Measurements from ENCODE around the gene ZFYVE9.
"Not testable (repeated sequence)": the region's sequence is repeated elsewhere in the genome, so short reads cannot be mapped to it uniquely, and the experiment has no call there.

The ZFYVE9 gene

DNA sequence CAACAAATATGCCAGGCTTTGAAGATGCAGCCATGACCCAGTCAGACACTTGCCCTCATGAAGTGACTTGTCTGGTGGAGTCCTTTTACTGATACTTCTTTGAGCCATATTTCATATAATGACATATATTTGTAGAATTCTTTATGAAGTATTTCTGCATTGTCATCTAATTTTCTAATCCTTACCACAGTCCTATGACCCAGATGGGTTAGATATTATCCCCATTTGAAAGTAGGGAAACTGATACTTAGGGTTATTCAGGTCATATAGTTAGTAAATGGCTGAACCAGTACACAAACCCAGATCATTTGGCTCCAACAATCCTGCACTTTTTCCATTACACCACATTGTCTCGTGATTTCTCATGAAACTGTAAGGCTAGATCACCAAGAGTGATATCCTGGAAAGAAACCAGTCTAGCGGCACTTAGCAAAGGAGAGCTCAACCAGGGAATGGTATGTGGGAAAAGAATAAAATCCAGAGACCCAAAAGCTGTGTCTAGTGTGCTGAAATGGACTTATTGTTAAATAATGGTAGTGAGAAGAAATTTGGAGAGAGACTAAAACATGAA is 49.6 kb downstream of the ZFYVE9 start:
- Mint-ChIP-seq H3K27me3 (no peaks in the 10 kb centered on the region), H3K27ac (no peak overlapping the region), H3K36me3 (ENCODE audit: low read depth) (no peaks in the 10 kb centered on the region), H3K4me3 (no peak overlapping the region), H3K4me1 (ENCODE audit: low read depth) (no peaks in the 10 kb centered on the region), H3K9me3 (no peaks in the 10 kb centered on the region)

- Mint-ChIP-seq H3K27me3 (no peaks in the 10 kb centered on the region), H3K36me3 (ENCODE audit: low read depth) (no peaks in the 10 kb centered on the region), H3K9me3 (no peaks in the 10 kb centered on the region), H3K4me1 (ENCODE audit: low read depth) (no peaks in the 10 kb centered on the region), H3K27ac (no peak overlapping the region), H3K4me3 (no peak overlapping the region)
Observed at GRCh38 chr1:52192024-52192423, 50.1 kb downstream of the ZFYVE9 start.

DNA sequence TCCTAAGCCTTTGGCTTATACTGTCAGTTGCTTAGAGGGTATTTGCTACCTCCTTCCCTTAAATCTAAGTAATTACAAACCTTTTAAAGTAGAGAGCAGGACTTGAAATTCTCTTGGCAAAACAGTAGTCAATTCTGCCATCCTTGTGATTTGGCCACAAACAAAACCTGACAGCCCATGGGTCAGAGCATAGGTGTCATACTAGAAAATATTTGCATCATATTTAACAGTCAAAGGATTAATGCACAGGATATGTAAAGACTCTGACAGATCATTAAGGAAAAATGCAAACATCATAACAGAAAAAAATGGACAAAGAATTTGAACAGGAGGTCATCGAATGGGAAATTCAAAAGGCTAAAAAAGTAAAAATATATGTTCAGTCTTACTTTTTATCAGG is 50.5 kb downstream of the ZFYVE9 start:
- Mint-ChIP-seq H3K27ac (no peak overlapping the region), H3K27me3 (no peaks in the 10 kb centered on the region), H3K9me3 (no peaks in the 10 kb centered on the region), H3K4me1 (ENCODE audit: low read depth) (no peaks in the 10 kb centered on the region), H3K4me3 (no peak overlapping the region), H3K36me3 (ENCODE audit: low read depth) (no peaks in the 10 kb centered on the region)

DNA sequence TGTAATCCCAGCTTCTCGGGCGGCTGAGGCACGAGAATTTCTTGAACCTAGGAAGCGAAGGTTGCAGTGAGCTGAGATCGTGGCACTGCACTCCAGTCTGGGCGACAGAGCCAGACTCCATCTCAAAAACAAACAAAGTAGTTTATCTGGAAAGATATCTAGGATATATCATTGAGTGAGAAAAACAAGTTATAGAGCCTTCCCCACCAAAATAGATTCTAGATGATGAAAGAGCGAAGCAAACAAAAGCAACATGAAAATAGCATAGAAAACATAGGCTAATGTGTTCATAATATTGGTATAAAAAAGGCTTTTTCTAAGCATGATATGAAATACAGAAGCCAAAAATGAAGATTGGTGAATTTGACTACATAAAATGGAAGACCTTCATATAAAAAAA is 52.1 kb downstream of the ZFYVE9 start:
- no peaks in the 10 kb centered on the region for H3K36me3 Mint-ChIP-seq (ENCODE audit: low read depth)
- H3K9me3 Mint-ChIP-seq = no peaks in the 10 kb centered on the region
- no peaks in the 10 kb centered on the region for H3K27me3 Mint-ChIP-seq
- H3K4me1 Mint-ChIP-seq (ENCODE audit: low read depth) = no peaks in the 10 kb centered on the region
- H3K27ac Mint-ChIP-seq = no peak overlapping the region
- H3K4me3 Mint-ChIP-seq = no peak overlapping the region

- Mint-ChIP-seq H3K4me1 (ENCODE audit: low read depth) (no peaks in the 10 kb centered on the region), H3K4me3 (no peak overlapping the region), H3K36me3 (ENCODE audit: low read depth) (peaks cover 4% of the 10 kb centered on the region), H3K27ac (no peak overlapping the region), H3K9me3 (peaks cover 4% of the 10 kb centered on the region), H3K27me3 (no peaks in the 10 kb centered on the region)
Observed at GRCh38 chr1:52195161-52195560, 53.3 kb downstream of the ZFYVE9 start.

GRCh38 chr1:52203935-52204625 is 62.2 kb downstream of the ZFYVE9 start:
- Mint-ChIP-seq H3K27me3 (no peaks in the 10 kb centered on the region), H3K27ac (no peak overlapping the region), H3K9me3 (peaks cover 8% of the 10 kb centered on the region), H3K4me3 (no peak overlapping the region), H3K36me3 (ENCODE audit: low read depth) (peaks cover 10% of the 10 kb centered on the region), H3K4me1 (ENCODE audit: low read depth) (peaks cover 11% of the 10 kb centered on the region)

DNA sequence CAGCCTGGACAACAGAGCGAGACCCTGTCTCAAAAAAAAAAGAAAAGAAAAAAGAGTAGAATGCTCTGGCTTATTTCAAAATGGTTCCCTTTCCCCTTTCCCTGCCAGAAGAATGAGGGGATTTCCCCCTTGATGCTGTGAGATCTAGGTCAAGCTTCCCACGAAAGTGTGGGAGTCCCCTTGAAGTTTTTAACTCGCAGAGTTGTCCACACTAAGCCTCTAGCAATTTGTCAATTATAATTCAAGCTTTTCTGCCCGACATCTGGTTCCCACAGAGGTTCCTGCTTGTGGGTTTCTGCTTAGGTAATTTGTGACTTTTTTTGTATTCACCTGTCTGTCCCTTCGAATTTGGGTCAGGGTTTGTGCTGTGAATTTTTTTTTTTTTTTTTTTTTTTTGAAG is 62.8 kb downstream of the ZFYVE9 start:
- H3K36me3 Mint-ChIP-seq (ENCODE audit: low read depth) = peaks cover 6% of the 10 kb centered on the region
- no peaks in the 10 kb centered on the region for H3K27me3 Mint-ChIP-seq
- no peak overlapping the region for H3K27ac Mint-ChIP-seq
- H3K4me1 Mint-ChIP-seq (ENCODE audit: low read depth) = peaks cover 15% of the 10 kb centered on the region
- H3K9me3 Mint-ChIP-seq = peaks cover 4% of the 10 kb centered on the region
- H3K4me3 Mint-ChIP-seq = no peak overlapping the region

DNA sequence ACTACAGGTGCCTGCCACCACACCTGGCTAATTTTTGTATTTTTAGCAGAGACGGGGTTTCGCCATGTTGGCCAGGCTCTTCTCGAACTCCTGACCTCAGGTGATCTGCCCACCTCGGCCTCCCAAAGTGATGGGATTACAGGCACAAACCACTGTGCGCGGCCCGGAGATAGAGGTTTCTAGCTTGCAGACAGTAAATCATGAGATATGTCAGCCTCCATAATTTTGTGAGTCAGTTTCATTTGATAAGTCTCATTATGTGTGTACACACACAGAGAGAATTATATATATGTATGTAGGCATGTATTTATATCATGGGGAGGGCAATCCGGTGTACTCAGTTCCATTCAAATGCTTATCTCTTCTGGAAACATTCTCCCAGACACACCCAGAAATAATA is 64.8 kb downstream of the ZFYVE9 start:
- not testable (repeated sequence) for H3K9me3 Mint-ChIP-seq; H3K27ac Mint-ChIP-seq; H3K36me3 Mint-ChIP-seq (ENCODE audit: low read depth); H3K4me3 Mint-ChIP-seq; H3K27me3 Mint-ChIP-seq
- peaks cover 29% of the 10 kb centered on the region for H3K4me1 Mint-ChIP-seq (ENCODE audit: low read depth)

- H3K4me1 Mint-ChIP-seq (ENCODE audit: low read depth) = peaks cover 29% of the 10 kb centered on the region
- H3K27ac Mint-ChIP-seq = no peak overlapping the region
- no peaks in the 10 kb centered on the region for H3K36me3 Mint-ChIP-seq (ENCODE audit: low read depth)
- H3K27me3 Mint-ChIP-seq = no peaks in the 10 kb centered on the region
- H3K4me3 Mint-ChIP-seq = no peak overlapping the region
- peaks cover 4% of the 10 kb centered on the region for H3K9me3 Mint-ChIP-seq
Observed at GRCh38 chr1:52209429-52209828, 67.5 kb downstream of the ZFYVE9 start.

GRCh38 chr1:52210044-52210443 is 68.2 kb downstream of the ZFYVE9 start:
- Mint-ChIP-seq H3K36me3 (ENCODE audit: low read depth) (no peaks in the 10 kb centered on the region), H3K4me3 (no peak overlapping the region), H3K27me3 (no peaks in the 10 kb centered on the region), H3K9me3 (peaks cover 4% of the 10 kb centered on the region), H3K27ac (no peak overlapping the region), H3K4me1 (ENCODE audit: low read depth) (peaks cover 23% of the 10 kb centered on the region)

- peaks cover 46% of the 10 kb centered on the region for H3K36me3 Mint-ChIP-seq (ENCODE audit: low read depth)
- H3K4me1 Mint-ChIP-seq (ENCODE audit: low read depth) = no peaks in the 10 kb centered on the region
- H3K9me3 Mint-ChIP-seq = peaks cover 35% of the 10 kb centered on the region
- H3K4me3 Mint-ChIP-seq = no peak overlapping the region
- H3K27me3 Mint-ChIP-seq = no peaks in the 10 kb centered on the region
- H3K27ac Mint-ChIP-seq = no peak overlapping the region
Observed at GRCh38 chr1:52216907-52217458, 75.1 kb downstream of the ZFYVE9 start.

DNA sequence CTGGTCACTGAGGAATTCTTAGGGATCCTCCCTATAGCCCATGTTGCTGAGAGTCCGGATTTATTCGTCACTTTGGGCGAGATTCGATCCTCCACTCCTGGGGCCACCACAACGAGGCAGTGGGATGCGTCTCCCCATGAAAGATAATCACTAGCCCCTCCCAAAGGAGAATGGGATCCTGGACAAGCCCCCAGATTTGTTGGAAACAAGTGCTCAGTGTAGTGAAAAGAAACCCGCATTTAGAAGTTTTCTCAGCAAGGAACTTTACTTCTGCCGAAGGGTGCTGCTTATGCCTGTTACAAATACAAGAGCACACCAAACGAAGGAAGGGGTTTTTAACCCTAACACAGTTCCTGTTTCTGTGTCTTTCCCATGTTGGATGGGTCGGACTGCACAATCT is 83.3 kb downstream of the ZFYVE9 start:
- peaks cover 10% of the 10 kb centered on the region for H3K27me3 Mint-ChIP-seq
- no peak overlapping the region for H3K4me3 Mint-ChIP-seq
- H3K9me3 Mint-ChIP-seq = peaks cover 25% of the 10 kb centered on the region
- peaks cover 22% of the 10 kb centered on the region for H3K36me3 Mint-ChIP-seq (ENCODE audit: low read depth)
- H3K27ac Mint-ChIP-seq = no peak overlapping the region
- H3K4me1 Mint-ChIP-seq (ENCODE audit: low read depth) = no peaks in the 10 kb centered on the region

- peaks cover 15% of the 10 kb centered on the region for H3K9me3 Mint-ChIP-seq
- H3K4me3 Mint-ChIP-seq = no peak overlapping the region
- no peak overlapping the region for H3K27ac Mint-ChIP-seq
- peaks cover 4% of the 10 kb centered on the region for H3K27me3 Mint-ChIP-seq
- H3K36me3 Mint-ChIP-seq (ENCODE audit: low read depth) = peaks cover 17% of the 10 kb centered on the region
- no peaks in the 10 kb centered on the region for H3K4me1 Mint-ChIP-seq (ENCODE audit: low read depth)
Observed at GRCh38 chr1:52229494-52229893, 87.6 kb downstream of the ZFYVE9 start.

DNA sequence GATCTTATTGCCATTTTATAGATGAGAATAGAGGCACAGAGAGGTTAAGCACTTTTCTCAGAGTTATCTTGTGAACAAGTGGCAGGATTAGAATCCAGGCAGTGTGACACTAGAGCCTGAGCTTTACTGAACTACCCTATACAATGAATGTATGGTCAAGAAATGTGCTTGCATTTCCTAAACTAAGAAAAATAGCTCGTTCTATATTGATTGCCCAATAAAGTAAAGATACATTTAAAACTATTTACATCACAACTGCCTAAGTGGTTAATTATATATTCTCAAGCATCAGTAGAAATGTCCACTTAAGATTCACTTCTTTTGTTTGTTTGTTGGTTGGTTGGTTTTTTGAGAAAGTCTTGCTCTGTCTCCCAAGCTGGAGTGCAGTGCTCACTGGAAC is 91.6 kb downstream of the ZFYVE9 start:
- Mint-ChIP-seq H3K27ac (no peak overlapping the region), H3K4me1 (ENCODE audit: low read depth) (no peaks in the 10 kb centered on the region), H3K27me3 (peaks cover 4% of the 10 kb centered on the region), H3K4me3 (no peak overlapping the region), H3K9me3 (no peaks in the 10 kb centered on the region), H3K36me3 (ENCODE audit: low read depth) (peaks cover 14% of the 10 kb centered on the region)

DNA sequence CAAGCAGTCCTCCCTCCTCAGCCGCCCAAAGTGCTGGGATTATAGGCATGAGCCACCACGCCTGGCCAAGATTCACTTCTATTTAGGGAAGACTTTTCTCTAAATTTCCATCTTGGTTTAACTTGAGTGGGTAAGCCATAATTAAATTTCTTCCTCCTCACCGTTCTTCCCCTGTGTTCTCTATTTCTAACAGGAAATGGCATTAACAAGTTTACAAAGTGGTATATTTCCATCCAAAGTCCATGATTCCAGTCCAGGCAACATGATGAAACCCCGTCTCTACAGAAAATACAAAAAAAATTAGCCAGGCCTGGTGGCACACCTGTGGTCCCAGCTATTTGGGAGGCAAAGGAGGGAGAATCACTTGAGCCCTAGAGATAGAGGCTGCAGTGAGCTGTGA is 92.1 kb downstream of the ZFYVE9 start:
- no peaks in the 10 kb centered on the region for H3K4me1 Mint-ChIP-seq (ENCODE audit: low read depth)
- peaks cover 16% of the 10 kb centered on the region for H3K36me3 Mint-ChIP-seq (ENCODE audit: low read depth)
- H3K4me3 Mint-ChIP-seq = no peak overlapping the region
- no peak overlapping the region for H3K27ac Mint-ChIP-seq
- H3K9me3 Mint-ChIP-seq = no peaks in the 10 kb centered on the region
- H3K27me3 Mint-ChIP-seq = peaks cover 6% of the 10 kb centered on the region

GRCh38 chr1:52234708-52235107 is 92.8 kb downstream of the ZFYVE9 start:
- H3K27ac Mint-ChIP-seq = no peak overlapping the region
- H3K4me3 Mint-ChIP-seq = no peak overlapping the region
- no peaks in the 10 kb centered on the region for H3K4me1 Mint-ChIP-seq (ENCODE audit: low read depth)
- no peaks in the 10 kb centered on the region for H3K9me3 Mint-ChIP-seq
- H3K27me3 Mint-ChIP-seq = peaks cover 6% of the 10 kb centered on the region
- H3K36me3 Mint-ChIP-seq (ENCODE audit: low read depth) = peaks cover 16% of the 10 kb centered on the region
